Stomach (tissue), 9 donors: ENCODE results near the gene PKMYT1. TPM values are rescaled to one million over a fixed set of nuclear protein-coding genes. Genes with fewer than 3 reads are reported as not detected.
A peak's percentile ranks its signal among the peaks of the same experiment; 100 is the strongest.

Experiments
- DNase-seq, 2 donors: peaks; one replicate each; pipeline versions ENCODE4 v3.0.0 to v3.0.0-alpha.2; 2013 to 2019
- H3K27ac ChIP-seq, 5 donors: fragments of 200-600 bp in 4 of 5; sonication (generic) in 4 of 5; one replicate each; pipeline ENCODE4 v1.5.1; 2013 to 2019; ENCODE audit warnings: mild to moderate bottlenecking in 1 of 5, moderate library complexity in 1 of 5
- H3K27me3 ChIP-seq, 3 donors: fragments of 200-600 bp; sonication (generic); one replicate each; pipeline ENCODE4 v1.5.1; 2017 to 2019; ENCODE audit warnings: mixed run types in 1 of 3
- H3K36me3 ChIP-seq, 4 donors: fragments of 200-600 bp; sonication (generic); 1 replicate in 3 of 4; 2 replicates in 1 of 4; pipeline ENCODE4 v1.5.1; 2016 to 2019
- H3K4me1 ChIP-seq, 4 donors: fragments of 200-600 bp; sonication (generic); one replicate each; pipeline ENCODE4 v1.5.1; 2016 to 2019
- H3K4me3 ChIP-seq, 4 donors: fragments of 200-600 bp; sonication (generic) in 3 of 4; one replicate each; pipeline ENCODE4 v1.5.1; 2016 to 2019; ENCODE audit warnings: mild to moderate bottlenecking in 1 of 4
- H3K9me3 ChIP-seq, 4 donors: fragments of 200-600 bp; sonication (generic); one replicate each; pipeline ENCODE4 v1.5.1; 2016 to 2019
- EP300 ChIP-seq: sonication (generic); formaldehyde crosslinking; IDR thresholded peaks from one replicate; pipeline ENCODE4 v1.6.1; 2017; ENCODE audit warnings: antibody characterized with exemption
- POLR2A ChIP-seq, 4 donors: fragments of 450-650 bp; IDR thresholded peaks; one replicate each; pipeline ENCODE4 v1.6.1; 2016; ENCODE audit warnings: antibody characterized with exemption in 4 of 4, control low read depth in 2 of 4, mild to moderate bottlenecking in 1 of 4, moderate library complexity in 1 of 4
- POLR2AphosphoS5 ChIP-seq, 3 donors: sonication (generic); formaldehyde crosslinking; IDR thresholded peaks; one replicate each; pipeline ENCODE4 v1.6.1; 2016; ENCODE audit warnings: antibody characterized with exemption in 3 of 3
- WGBS, 5 donors: extraction: QIAGEN DNeasy Blood & Tissue Kit in 3 of 5; methylation state at CpG; one replicate each; pipeline versions ENCODE4 v1.1.5 to v1.1.7; 2013 to 2018; 5-methylcytosine and 5-hydroxymethylcytosine counted together
- intact Hi-C: fragments of 100-400 bp; cut with DNase I; formaldehyde crosslinking; loops from one replicate; pipeline ENCODE4 v1.15.1; 2023; ENCODE audit warnings: low total_unique reads
- polyA plus RNA-seq, 3 donors: library from polyadenylated mRNA; stranded (reverse); fragments of 200-250 nt; gene quantifications; one replicate each; pipeline ENCODE4 v1.2.3, GENCODE V29; 2013
- total RNA-seq, 5 donors: library from RNA; depleted of rRNA; stranded (reverse); fragments of >200 nt; gene quantifications; one replicate each; pipeline versions ENCODE4 v1.1.0 to v1.2.3, GENCODE V29; 2014 to 2016
- TF ChIP-seq, protein P1 (sequence below), 7 experiments: fragments of 450-650 bp in 4 of 7; fragments of 200-600 bp in 3 of 7; sonication (generic) in 3 of 7; IDR thresholded peaks; one replicate each; pipeline ENCODE4 v1.5.1; 2016 to 2019; ENCODE audit warnings: antibody characterized with exemption in 7 of 7, control low read depth in 2 of 7, mild to moderate bottlenecking in 1 of 7
- donor health status: healthy with polysubstance abuse.
- donor health status: Bipolar disorder and iron deficiency.
- donor health status: healthy.

The PKMYT1 gene
- total and polyA plus RNA-seq, 8 donors = 1.8 to 19.3 (median 9.5) TPM

DNA sequence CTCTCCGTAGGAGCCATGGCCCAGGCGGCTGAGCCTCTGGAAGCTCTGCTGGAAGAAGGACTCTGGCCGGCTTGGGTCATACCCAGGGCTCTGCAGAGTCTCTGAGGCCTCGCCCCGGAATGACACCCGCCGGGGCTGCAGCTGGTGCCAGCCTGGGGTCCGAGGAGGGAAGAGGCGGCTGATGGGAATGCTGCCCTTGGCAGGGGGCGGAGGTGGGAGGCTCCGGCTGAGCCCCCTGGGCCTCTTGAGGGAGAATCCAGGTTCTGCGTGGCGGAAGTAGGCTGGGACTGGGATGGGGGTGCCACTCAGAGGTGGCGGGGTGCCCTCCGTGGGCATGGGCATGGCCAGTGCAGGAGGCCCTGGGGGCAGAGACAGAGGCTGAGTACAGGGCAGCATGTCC, 3.6 kb downstream of the PKMYT1 start:
- no peak for DNase-seq

DNA sequence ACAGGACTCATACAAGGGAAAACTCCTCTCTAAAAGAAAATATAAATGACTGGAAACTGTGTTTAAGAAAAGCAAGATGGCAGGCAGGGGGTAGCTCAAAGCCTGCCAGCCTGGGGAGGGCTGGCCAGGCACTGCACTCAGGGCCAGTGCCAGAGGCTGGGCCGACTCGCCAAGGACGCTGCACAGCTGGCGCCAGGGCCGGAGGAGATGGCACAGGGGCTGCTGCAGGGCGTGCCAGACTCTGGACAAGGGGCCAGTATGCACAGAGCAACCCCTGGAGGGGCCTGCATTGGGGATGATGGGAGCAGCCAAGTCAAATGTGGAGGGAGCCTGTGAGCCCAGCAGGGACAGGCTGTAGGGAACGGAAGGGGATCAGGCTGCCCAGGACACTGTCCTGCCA, 4.0 kb downstream of the PKMYT1 start:
- no peak for DNase-seq
- Histone ChIP-seq H3K4me3 (no peak overlapping the region), H3K27me3 (peaks cover 0 to 20% (median 7%) of the 10 kb centered on the region in 3 donors), H3K9me3 (no peaks in the 10 kb centered on the region), H3K27ac (no peak overlapping the region), H3K36me3 (peaks cover 0 to 10% (median 0%) of the 10 kb centered on the region in 4 donors), H3K4me1 (peaks cover 25 to 40% (median 30%) of the 10 kb centered on the region in 4 donors)
- 67 to 86% (median 80%) methylated on average over 7 of the region's 7 CpGs for WGBS, 5 donors
- TF ChIP-seq POLR2AphosphoS5 (IDR thresholded peaks at IDR 0.05) = no peak
- TF ChIP-seq POLR2A (IDR thresholded peaks at IDR 0.05) = no peak
- TF ChIP-seq EP300 = no peak
- TF ChIP-seq, protein P1, sequence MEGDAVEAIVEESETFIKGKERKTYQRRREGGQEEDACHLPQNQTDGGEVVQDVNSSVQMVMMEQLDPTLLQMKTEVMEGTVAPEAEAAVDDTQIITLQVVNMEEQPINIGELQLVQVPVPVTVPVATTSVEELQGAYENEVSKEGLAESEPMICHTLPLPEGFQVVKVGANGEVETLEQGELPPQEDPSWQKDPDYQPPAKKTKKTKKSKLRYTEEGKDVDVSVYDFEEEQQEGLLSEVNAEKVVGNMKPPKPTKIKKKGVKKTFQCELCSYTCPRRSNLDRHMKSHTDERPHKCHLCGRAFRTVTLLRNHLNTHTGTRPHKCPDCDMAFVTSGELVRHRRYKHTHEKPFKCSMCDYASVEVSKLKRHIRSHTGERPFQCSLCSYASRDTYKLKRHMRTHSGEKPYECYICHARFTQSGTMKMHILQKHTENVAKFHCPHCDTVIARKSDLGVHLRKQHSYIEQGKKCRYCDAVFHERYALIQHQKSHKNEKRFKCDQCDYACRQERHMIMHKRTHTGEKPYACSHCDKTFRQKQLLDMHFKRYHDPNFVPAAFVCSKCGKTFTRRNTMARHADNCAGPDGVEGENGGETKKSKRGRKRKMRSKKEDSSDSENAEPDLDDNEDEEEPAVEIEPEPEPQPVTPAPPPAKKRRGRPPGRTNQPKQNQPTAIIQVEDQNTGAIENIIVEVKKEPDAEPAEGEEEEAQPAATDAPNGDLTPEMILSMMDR (IDR thresholded peaks at IDR 0.05) = no peak
- intact Hi-C loops = no loop called here

More for the DNA sequence above, 3.6 kb downstream of the PKMYT1 start:
- intact Hi-C loops = no loop called here
- Histone ChIP-seq H3K4me3 (no peak overlapping the region), H3K27me3 (peaks cover 0 to 20% (median 7%) of the 10 kb centered on the region in 3 donors), H3K27ac (peak overlapping the region in 3 of 5 donors; percentile 3 to 56 (median 29)), H3K36me3 (peaks cover 0 to 10% (median 0%) of the 10 kb centered on the region in 4 donors), H3K4me1 (peaks cover 26 to 41% (median 32%) of the 10 kb centered on the region in 4 donors), H3K9me3 (no peaks in the 10 kb centered on the region)
- TF ChIP-seq POLR2AphosphoS5 (IDR thresholded peaks at IDR 0.05) (no peak), POLR2A (IDR thresholded peaks at IDR 0.05) (no peak), EP300 (no peak)
- TF ChIP-seq, protein P1 (IDR thresholded peaks at IDR 0.05) = no peak
- 76 to 93% (median 82%) methylated on average over 6 to 15 of the region's 15 CpGs for WGBS, 5 donors

DNA sequence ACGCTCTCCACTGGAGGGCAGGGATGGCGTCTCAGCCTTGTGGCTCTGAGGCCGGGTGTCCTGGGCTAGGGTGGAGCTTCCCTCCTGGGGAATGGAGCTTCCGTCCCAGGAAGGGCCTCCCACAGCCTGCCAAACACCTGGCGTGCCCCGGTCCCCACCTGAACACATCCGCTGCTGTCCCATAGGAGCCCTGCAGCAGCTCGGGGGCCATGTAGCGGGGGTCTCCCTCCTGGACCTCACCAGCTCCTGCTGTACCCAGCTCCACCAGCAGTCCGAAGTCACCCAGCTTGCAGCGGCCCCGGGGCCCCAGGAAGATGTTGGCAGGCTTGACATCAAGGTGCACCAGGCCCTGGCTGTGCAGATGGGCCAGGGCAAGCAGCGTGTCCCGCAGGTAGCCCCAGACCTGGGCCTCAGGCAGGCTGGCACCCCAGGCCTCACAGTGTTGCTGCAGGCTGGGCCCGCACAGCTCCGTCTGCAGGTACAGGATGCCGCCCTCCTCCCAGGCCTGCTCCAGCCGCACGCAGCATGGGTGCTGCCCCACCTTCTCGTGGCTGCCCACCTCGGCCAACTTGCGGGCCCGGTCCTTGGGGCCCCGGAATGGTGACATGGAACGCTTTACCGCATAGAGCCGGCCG, 5.0 kb downstream of the PKMYT1 start:
- H3K36me3 ChIP-seq = peaks cover 0 to 10% (median 0%) of the 10 kb centered on the region in 4 donors
- TF ChIP-seq POLR2A (IDR thresholded peaks at IDR 0.05) (no peak), POLR2AphosphoS5 (IDR thresholded peaks at IDR 0.05) (no peak), EP300 (no peak)
- TF ChIP-seq, protein P1 (IDR thresholded peaks at IDR 0.05) = no peak
- 91 to 95% (median 92%) methylated on average over 12 to 28 of the region's 28 CpGs for WGBS, 5 donors
- no peaks in the 10 kb centered on the region for H3K9me3 ChIP-seq
- peaks cover 24 to 43% (median 31%) of the 10 kb centered on the region in 4 donors for H3K4me1 ChIP-seq
- no peak overlapping the region for H3K27ac ChIP-seq
- intact Hi-C loops = no loop called here
- H3K4me3 ChIP-seq = no peak overlapping the region
- peaks cover 0 to 23% (median 7%) of the 10 kb centered on the region in 3 donors for H3K27me3 ChIP-seq
- no peak for DNase-seq

DNA sequence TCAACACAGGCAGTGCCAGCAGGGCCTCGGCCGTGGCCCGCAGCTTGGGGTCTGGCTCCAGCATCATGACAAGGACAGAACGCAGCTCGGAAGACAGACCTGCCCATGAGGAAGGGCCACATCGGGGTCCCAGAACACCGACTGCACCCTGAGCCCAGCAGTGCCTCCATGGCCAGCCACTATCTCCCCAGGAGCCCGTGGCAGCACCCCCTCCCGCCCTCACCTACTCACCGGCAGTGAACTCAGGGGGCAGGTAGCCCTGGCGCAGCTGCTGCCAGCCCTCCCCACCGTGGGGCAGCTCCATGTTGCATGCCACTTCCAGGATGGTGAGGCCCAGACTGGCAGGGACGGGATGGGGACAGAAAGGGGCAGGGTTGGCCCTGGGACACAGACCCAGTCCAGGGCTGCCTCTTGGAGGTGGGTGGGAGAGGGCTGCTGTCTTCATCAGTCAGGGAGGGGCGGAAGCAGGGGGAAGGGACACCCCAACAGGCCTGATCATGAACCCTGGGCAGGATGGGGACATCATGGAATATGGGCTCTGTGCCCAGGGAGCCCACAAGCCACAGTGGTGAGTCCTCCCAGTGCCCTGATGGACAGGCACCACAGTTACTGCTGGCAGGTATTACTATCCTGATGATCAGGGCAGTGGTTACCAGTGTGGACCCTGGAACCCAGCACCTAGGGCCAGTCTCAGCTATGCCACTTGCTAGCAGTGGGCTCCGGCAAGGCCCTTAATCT, 5.8 kb downstream of the PKMYT1 start:
- no peaks in the 10 kb centered on the region for H3K9me3 ChIP-seq
- WGBS, 5 donors = 86 to 95% (median 90%) methylated on average over 7 to 15 of the region's 15 CpGs
- no peak overlapping the region for H3K27ac ChIP-seq
- intact Hi-C loops = no loop called here
- peaks cover 0 to 10% (median 0%) of the 10 kb centered on the region in 4 donors for H3K36me3 ChIP-seq
- TF ChIP-seq POLR2A (IDR thresholded peaks at IDR 0.05) (no peak), EP300 (no peak), POLR2AphosphoS5 (IDR thresholded peaks at IDR 0.05) (no peak)
- TF ChIP-seq, protein P1 (IDR thresholded peaks at IDR 0.05) = no peak
- no peak for DNase-seq
- H3K27me3 ChIP-seq = peaks cover 0 to 24% (median under 1%) of the 10 kb centered on the region in 3 donors
- H3K4me3 ChIP-seq = no peak overlapping the region
- peaks cover 25 to 43% (median 31%) of the 10 kb centered on the region in 4 donors for H3K4me1 ChIP-seq
